Muscle of arm (tissue), 12 donors: Measurements from ENCODE around the gene PRSS37. TPM values are rescaled to one million over a fixed set of nuclear protein-coding genes. Genes with fewer than 3 reads are reported as not detected.

ENCODE experiments used
- DNase-seq: peaks from one replicate; pipeline ENCODE4 v3.0.0-alpha.2; 2013
- polyA plus RNA-seq, 12 donors: library from polyadenylated mRNA; unstranded; fragments of 120-200 nt; gene quantifications; one replicate each; pipeline ENCODE4 v1.2.1, GENCODE V29; 2013; ENCODE audit not compliant: insufficient read length in 12 of 12

Gene PRSS37
- polyA plus RNA-seq, 12 donors: 0.11 to 0.34 (median 0.21) TPM; not detected in 6

DNA sequence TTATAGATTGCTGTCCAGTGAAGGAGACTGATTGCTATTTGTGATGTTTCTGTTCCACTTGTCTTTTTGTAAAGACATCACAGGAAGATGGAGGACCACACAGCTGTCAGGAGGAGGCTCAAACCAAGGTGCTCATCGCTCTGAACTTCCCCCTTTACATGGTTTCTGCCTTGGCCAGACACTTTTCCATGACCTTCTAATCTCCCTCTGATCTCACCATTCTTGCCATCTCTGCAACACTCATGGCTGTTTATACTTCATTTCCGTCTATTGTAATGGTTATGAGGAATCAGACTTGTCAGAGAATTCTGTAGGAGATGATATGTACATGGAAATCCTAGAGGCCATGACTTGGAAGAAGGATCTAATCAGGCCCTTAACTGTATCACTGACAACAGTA is 53.0 kb downstream of the PRSS37 start:
- DNase-seq: no peak

Other genes with a start within 250 kb of the PRSS37 start
- 10 to 100 TPM in 5 of 12 donors, 1 to 10 TPM in 6, not detected in 1; 6.9 to 14.6 (median 9.2) TPM for gene DENND11, start 139.3 kb downstream of the PRSS37 start, polyA plus RNA-seq
- gene WEE2, start 133.1 kb downstream of the PRSS37 start, polyA plus RNA-seq: under 1 TPM in 8 of 12 donors, not detected in 4; 0.04 to 0.33 (median 0.19) TPM
- gene SSBP1, start 103.1 kb downstream of the PRSS37 start, polyA plus RNA-seq: 100 to 1,000 TPM in 8 of 12 donors, 10 to 100 TPM in 3, not detected in 1; 83.1 to 126 (median 109) TPM
- gene TAS2R3, start 77.4 kb downstream of the PRSS37 start, polyA plus RNA-seq: under 1 TPM in 9 of 12 donors, not detected in 3; 0.14 to 0.60 (median 0.35) TPM
- 1 to 10 TPM in 6 of 12 donors, under 1 TPM in 4, not detected in 2; 0.38 to 2.9 (median 1.1) TPM for gene TAS2R4, start 64.8 kb downstream of the PRSS37 start, polyA plus RNA-seq
- gene TAS2R5, start 51.3 kb downstream of the PRSS37 start, polyA plus RNA-seq: 1 to 10 TPM in 6 of 12 donors, under 1 TPM in 4, not detected in 2; 0.71 to 5.5 (median 1.8) TPM
- not detected for gene OR9A4, start 74.9 kb upstream of the PRSS37 start, polyA plus RNA-seq
- 1 to 10 TPM in 1 of 12 donors, under 1 TPM in 9, not detected in 2; 0.13 to 2.3 (median 0.25) TPM for gene CLEC5A, start 105.5 kb upstream of the PRSS37 start, polyA plus RNA-seq
- gene TAS2R38, start 132.3 kb upstream of the PRSS37 start, polyA plus RNA-seq: under 1 TPM in 8 of 12 donors, not detected in 4; 0.14 to 0.38 (median 0.22) TPM
- 1 to 10 TPM in 1 of 12 donors, under 1 TPM in 9, not detected in 2; 0.10 to 1.5 (median 0.20) TPM for gene MGAM, start 154.4 kb upstream of the PRSS37 start, polyA plus RNA-seq